ENCODE results near the gene GNA12. TPM values are rescaled to one million over a fixed set of nuclear protein-coding genes. Genes with fewer than 3 reads are reported as not detected.

GNA12 gene
- polyA plus RNA-seq, 1 of the 3 experiments (the other 2 are of a cell fraction), result 64.8 TPM

- ChIA-PET CTCF (interaction anchor here (1.1 kb wide), 1 partner anchor 191 kb away, joined by 3 read pairs; no protein-coding TSS in a partner anchor), POLR2A (no interaction called here)
- no peaks in the 10 kb centered on the region for H3K9me2 ChIP-seq
- no peaks in the 10 kb centered on the region for H3K79me2 ChIP-seq (ENCODE audit: insufficient read depth)
- H3K9me3 ChIP-seq, result no peaks in the 10 kb centered on the region
- H3K4me1 ChIP-seq (ENCODE audit: control insufficient read depth in 1 of 2, insufficient read depth in 2 of 2, low read depth in 1 of 2, low read length in 1 of 2), result peaks cover 3 to 13% of the 10 kb centered on the region in 2 experiments; a peak in 3 of 4 replicates
- no peaks in the 10 kb centered on the region for H3K27me3 ChIP-seq (ENCODE audit: insufficient read depth)
- no peak overlapping the region for H3K9ac ChIP-seq
- DNase-seq, result no peak
- no peaks in the 10 kb centered on the region for H3K36me3 ChIP-seq (replicated peaks in 1 of 2; ENCODE audit: control insufficient read depth in 1 of 2, insufficient read depth in 2 of 2, low read length in 1 of 2)
- H2AFZ ChIP-seq (ENCODE audit: low read depth), result no peak overlapping the region
- peaks cover 4% of the 10 kb centered on the region for H3F3A ChIP-seq (replicated peaks; ENCODE audit: insufficient read depth)
- H4K20me1 ChIP-seq (ENCODE audit: insufficient read depth), result no peaks in the 10 kb centered on the region
- WGBS (ENCODE audit: low lambda C conversion rate), result 90% methylated on average over 4 of the region's 4 CpGs
- H3K27ac ChIP-seq (ENCODE audit: low read depth in 2 of 2, low read length in 1 of 2), result no peak overlapping the region
- H3K4me2 ChIP-seq, result no peak overlapping the region
- TF ChIP-seq PBX3 (IDR thresholded peaks at IDR 0.05), result no peak
- no peak for TF ChIP-seq FOSL2 (IDR thresholded peaks at IDR 0.05; ENCODE audit: borderline replicate concordance, low read depth)
- no peak for TF ChIP-seq SMC3 (IDR thresholded peaks at IDR 0.05; ENCODE audit: low read depth, low read length)
- no peak for TF ChIP-seq EP300 (IDR thresholded peaks at IDR 0.05; ENCODE audit: borderline replicate concordance in 1 of 2, low read depth in 1 of 2, low read length in 1 of 2)
- no peak overlapping the region for H3K4me3 ChIP-seq (ENCODE audit: low read depth in 2 of 2, low read length in 1 of 2)
These were observed 17.4 kb upstream of the GNA12 start for GRCh38 chr7:2861509-2861908.

DNA sequence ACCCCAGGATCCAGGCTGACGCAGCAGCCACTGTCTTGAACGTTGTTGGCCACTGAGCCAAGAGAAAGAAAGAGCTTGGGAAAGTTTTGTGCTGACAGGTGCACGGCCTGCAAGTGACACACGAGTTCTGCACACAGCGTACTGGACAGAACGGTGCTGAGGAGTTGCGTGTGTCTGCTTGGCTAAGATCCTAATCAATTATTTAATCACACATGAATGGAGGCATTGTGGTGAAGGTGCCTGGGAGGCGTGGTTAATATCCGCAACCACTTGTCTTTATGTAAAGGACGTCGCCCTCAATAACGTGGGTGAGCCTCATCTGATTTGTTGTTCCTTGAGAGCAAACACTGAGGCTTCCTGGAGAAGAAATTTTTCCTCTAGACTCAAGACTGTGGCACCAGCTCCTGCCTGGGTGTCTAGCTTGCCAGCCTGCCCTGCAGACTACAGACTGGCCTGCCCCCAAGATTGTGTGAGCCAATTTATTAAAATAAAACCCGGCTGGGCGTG, 16.6 kb upstream of the GNA12 start:
- Histone ChIP-seq H3K36me3 (replicated peaks in 1 of 2; ENCODE audit: control insufficient read depth in 1 of 2, insufficient read depth in 2 of 2, low read length in 1 of 2) (no peaks in the 10 kb centered on the region), H3K9ac (no peak overlapping the region), H3K79me2 (ENCODE audit: insufficient read depth) (no peaks in the 10 kb centered on the region), H3K4me2 (no peak overlapping the region), H3K9me2 (no peaks in the 10 kb centered on the region), H3K9me3 (no peaks in the 10 kb centered on the region), H2AFZ (ENCODE audit: low read depth) (no peak overlapping the region), H3K4me1 (ENCODE audit: control insufficient read depth in 1 of 2, insufficient read depth in 2 of 2, low read depth in 1 of 2, low read length in 1 of 2) (peaks cover 3 to 13% of the 10 kb centered on the region in 2 experiments; a peak in 3 of 4 replicates), H4K20me1 (ENCODE audit: insufficient read depth) (no peaks in the 10 kb centered on the region), H3F3A (replicated peaks; ENCODE audit: insufficient read depth) (peaks cover 4% of the 10 kb centered on the region), H3K27me3 (ENCODE audit: insufficient read depth) (no peaks in the 10 kb centered on the region), H3K4me3 (ENCODE audit: low read depth in 2 of 2, low read length in 1 of 2) (no peak overlapping the region), H3K27ac (ENCODE audit: low read depth in 2 of 2, low read length in 1 of 2) (no peak overlapping the region)
- WGBS (ENCODE audit: low lambda C conversion rate), result 85% methylated on average over 14 of the region's 14 CpGs
- ChIA-PET POLR2A (no interaction called here), CTCF (interaction anchor here (1.0 kb wide), 1 partner anchor 143 kb away, joined by 6 read pairs; no protein-coding TSS in a partner anchor)
- DNase-seq, result no peak
- TF ChIP-seq YY1 (IDR thresholded peaks at IDR 0.05; ENCODE audit: low read depth) (no peak), USF1 (IDR thresholded peaks at IDR 0.05; ENCODE audit: borderline replicate concordance, low read depth) (no peak), RCOR1 (IDR thresholded peaks at IDR 0.05; ENCODE audit: low read length) (no peak), GATA2 (CRISPR knock-in tag; IDR thresholded peaks at IDR 0.05) (no peak), CTCF (IDR thresholded peaks at IDR 0.05) (no peak), MAX (IDR thresholded peaks at IDR 0.05; ENCODE audit: low read depth) (no peak), RAD21 (IDR thresholded peaks at IDR 0.05; ENCODE audit: low read length) (no peak), FOXM1 (IDR thresholded peaks at IDR 0.05; ENCODE audit: low read depth) (no peak), NRF1 (IDR thresholded peaks at IDR 0.05; ENCODE audit: low read depth, low read length) (no peak), TAF1 (IDR thresholded peaks at IDR 0.05; ENCODE audit: borderline replicate concordance, low read depth, low read length) (no peak), EZH2phosphoT487 (IDR thresholded peaks at IDR 0.05; ENCODE audit: borderline replicate concordance, low read depth) (no peak), MEF2A (IDR thresholded peaks at IDR 0.05; ENCODE audit: borderline replicate concordance, low read depth) (no peak), NFIC (IDR thresholded peaks at IDR 0.05; ENCODE audit: borderline replicate concordance) (no peak), SIN3A (IDR thresholded peaks at IDR 0.05; ENCODE audit: borderline replicate concordance, low read depth, low read length) (no peak), JUND (IDR thresholded peaks at IDR 0.05) (no peak), POLR2AphosphoS5 (IDR thresholded peaks at IDR 0.05; ENCODE audit: low read depth, low read length) (no peak)
